HEK293 (cell line): ENCODE measurements around the gene ASNSD1.
A peak's percentile ranks its signal among the peaks of the same experiment; 100 is the strongest.

Experiments
- CTCF ChIA-PET: fragments of 350-600 bp; formaldehyde crosslinking; extraction: SDS; loops from one replicate; lab custom pipeline; 2021; ENCODE audit warnings: antibody characterized with exemption; lab: Yijun Ruan, JAX
- POLR2A ChIA-PET: fragments of 300-600 bp; formaldehyde crosslinking; extraction: SDS; loops from one replicate; lab custom pipeline; 2020; ENCODE audit warnings: antibody characterized with exemption, inconsistent platforms; lab: Yijun Ruan, JAX
- H3K27ac ChIP-seq: fragments of 200-500 bp; sonication (Bioruptor generic); 2 replicates; pipeline ENCODE4 v1.5.1; 2014; ENCODE audit warnings: low read depth, low read length, control low read depth, inconsistent platforms; ENCODE audit errors: extremely low read depth
- H3K36me3 ChIP-seq, 2 experiments: fragments of 200-500 bp in 1 of 2; sonication (Bioruptor generic) in 1 of 2; 1 replicate in 1 of 2; 2 replicates in 1 of 2; pipeline ENCODE4 v1.5.1; 2014 to 2017; ENCODE audit warnings: inconsistent platforms in 2 of 2, low read length in 2 of 2; ENCODE audit not compliant: control insufficient read depth in 2 of 2, insufficient read depth in 1 of 2
- H3K4me1 ChIP-seq: fragments of 200-500 bp; sonication (Bioruptor generic); 2 replicates; pipeline ENCODE4 v1.5.1; 2014; ENCODE audit warnings: mild to moderate bottlenecking, low read length, inconsistent platforms; ENCODE audit not compliant: control insufficient read depth, insufficient read depth
- H3K4me3 ChIP-seq: 2 replicates; pipeline ENCODE4 v1.5.1; 2011; ENCODE audit warnings: low read depth, mild to moderate bottlenecking, control low read depth, low read length, moderate library complexity
- H3K9me3 ChIP-seq: fragments of 200-500 bp; sonication (Bioruptor generic); 2 replicates; pipeline ENCODE4 v1.5.1; 2014; ENCODE audit warnings: low read depth, low read length, inconsistent platforms; ENCODE audit not compliant: control insufficient read depth, insufficient read depth
- HOXD13 ChIP-seq: sonication (generic); formaldehyde crosslinking; IDR thresholded peaks from 2 replicates; pipeline ENCODE4 v1.8.0; 2022; ENCODE audit warnings: missing genetic modification reagents, borderline replicate concordance
- KLF17 ChIP-seq: fragments of 450-650 bp; formaldehyde crosslinking; IDR thresholded peaks from 2 replicates; pipeline ENCODE4 v1.5.1; 2016; ENCODE audit warnings: missing biosample characterization, missing genetic modification characterization
- OSR2 ChIP-seq: fragments of 450-650 bp; formaldehyde crosslinking; IDR thresholded peaks from 2 replicates; pipeline ENCODE4 v1.5.1; 2016; ENCODE audit warnings: missing biosample characterization, missing genetic modification characterization
- SALL2 ChIP-seq: fragments of 450-650 bp; formaldehyde crosslinking; IDR thresholded peaks from 2 replicates; pipeline ENCODE4 v1.5.0; 2017; ENCODE audit warnings: missing biosample characterization, mild to moderate bottlenecking, missing genetic modification characterization, borderline replicate concordance
- ZNF146 ChIP-seq: fragments of 450-650 bp; formaldehyde crosslinking; IDR thresholded peaks from 2 replicates; pipeline ENCODE4 v1.5.1; 2016; ENCODE audit warnings: missing biosample characterization, missing genetic modification characterization
- ZNF24 ChIP-seq: fragments of 450-650 bp; formaldehyde crosslinking; IDR thresholded peaks from 2 replicates; pipeline ENCODE4 v1.5.1; 2016; ENCODE audit warnings: missing biosample characterization, missing genetic modification characterization
- ZNF513 ChIP-seq: fragments of 450-650 bp; IDR thresholded peaks from 2 replicates; pipeline ENCODE4 v1.5.1; 2018; ENCODE audit warnings: missing biosample characterization, missing genetic modification characterization
- ZNF548 ChIP-seq: fragments of 450-650 bp; formaldehyde crosslinking; IDR thresholded peaks from 2 replicates; pipeline ENCODE4 v1.5.1; 2016; ENCODE audit warnings: missing biosample characterization, missing genetic modification characterization
- ZNF596 ChIP-seq: fragments of 450-650 bp; IDR thresholded peaks from 2 replicates; pipeline ENCODE4 v1.5.0; 2018; ENCODE audit warnings: missing biosample characterization, mild to moderate bottlenecking, missing genetic modification characterization, moderate library complexity
- ZNF654 ChIP-seq: fragments of 450-650 bp; formaldehyde crosslinking; IDR thresholded peaks from 2 replicates; pipeline ENCODE4 v1.5.1; 2016; ENCODE audit warnings: low read depth, missing biosample characterization, missing genetic modification characterization
- ZNF670 ChIP-seq: fragments of 450-650 bp; formaldehyde crosslinking; IDR thresholded peaks from 2 replicates; pipeline ENCODE4 v1.5.1; 2016; ENCODE audit warnings: missing biosample characterization, missing genetic modification characterization, low read depth
- TF ChIP-seq, protein P1 (sequence below): fragments of 450-650 bp; formaldehyde crosslinking; IDR thresholded peaks from 2 replicates; pipeline ENCODE4 v1.5.1; 2016; ENCODE audit warnings: missing biosample characterization, missing genetic modification characterization
- TF ChIP-seq, protein P2 (sequence below): fragments of 450-650 bp; formaldehyde crosslinking; IDR thresholded peaks from 2 replicates; pipeline ENCODE4 v1.5.0; 2017; ENCODE audit warnings: missing biosample characterization, missing genetic modification characterization, borderline replicate concordance

ASNSD1 gene

GRCh38 chr2:189696223-189696622, 35.0 kb downstream of the ASNSD1 start (continued):
- TF ChIP-seq, protein P1, sequence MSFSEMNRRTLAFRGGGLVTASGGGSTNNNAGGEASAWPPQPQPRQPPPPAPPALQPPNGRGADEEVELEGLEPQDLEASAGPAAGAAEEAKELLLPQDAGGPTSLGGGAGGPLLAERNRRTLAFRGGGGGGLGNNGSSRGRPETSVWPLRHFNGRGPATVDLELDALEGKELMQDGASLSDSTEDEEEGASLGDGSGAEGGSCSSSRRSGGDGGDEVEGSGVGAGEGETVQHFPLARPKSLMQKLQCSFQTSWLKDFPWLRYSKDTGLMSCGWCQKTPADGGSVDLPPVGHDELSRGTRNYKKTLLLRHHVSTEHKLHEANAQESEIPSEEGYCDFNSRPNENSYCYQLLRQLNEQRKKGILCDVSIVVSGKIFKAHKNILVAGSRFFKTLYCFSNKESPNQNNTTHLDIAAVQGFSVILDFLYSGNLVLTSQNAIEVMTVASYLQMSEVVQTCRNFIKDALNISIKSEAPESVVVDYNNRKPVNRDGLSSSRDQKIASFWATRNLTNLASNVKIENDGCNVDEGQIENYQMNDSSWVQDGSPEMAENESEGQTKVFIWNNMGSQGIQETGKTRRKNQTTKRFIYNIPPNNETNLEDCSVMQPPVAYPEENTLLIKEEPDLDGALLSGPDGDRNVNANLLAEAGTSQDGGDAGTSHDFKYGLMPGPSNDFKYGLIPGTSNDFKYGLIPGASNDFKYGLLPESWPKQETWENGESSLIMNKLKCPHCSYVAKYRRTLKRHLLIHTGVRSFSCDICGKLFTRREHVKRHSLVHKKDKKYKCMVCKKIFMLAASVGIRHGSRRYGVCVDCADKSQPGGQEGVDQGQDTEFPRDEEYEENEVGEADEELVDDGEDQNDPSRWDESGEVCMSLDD: no peak
- TF ChIP-seq KLF17 (no peak), ZNF513 (tag by site-specific recombination) (no peak), ZNF670 (tag by site-specific recombination) (no peak), ZNF548 (tag by site-specific recombination) (no peak)
- TF ChIP-seq, protein P2, sequence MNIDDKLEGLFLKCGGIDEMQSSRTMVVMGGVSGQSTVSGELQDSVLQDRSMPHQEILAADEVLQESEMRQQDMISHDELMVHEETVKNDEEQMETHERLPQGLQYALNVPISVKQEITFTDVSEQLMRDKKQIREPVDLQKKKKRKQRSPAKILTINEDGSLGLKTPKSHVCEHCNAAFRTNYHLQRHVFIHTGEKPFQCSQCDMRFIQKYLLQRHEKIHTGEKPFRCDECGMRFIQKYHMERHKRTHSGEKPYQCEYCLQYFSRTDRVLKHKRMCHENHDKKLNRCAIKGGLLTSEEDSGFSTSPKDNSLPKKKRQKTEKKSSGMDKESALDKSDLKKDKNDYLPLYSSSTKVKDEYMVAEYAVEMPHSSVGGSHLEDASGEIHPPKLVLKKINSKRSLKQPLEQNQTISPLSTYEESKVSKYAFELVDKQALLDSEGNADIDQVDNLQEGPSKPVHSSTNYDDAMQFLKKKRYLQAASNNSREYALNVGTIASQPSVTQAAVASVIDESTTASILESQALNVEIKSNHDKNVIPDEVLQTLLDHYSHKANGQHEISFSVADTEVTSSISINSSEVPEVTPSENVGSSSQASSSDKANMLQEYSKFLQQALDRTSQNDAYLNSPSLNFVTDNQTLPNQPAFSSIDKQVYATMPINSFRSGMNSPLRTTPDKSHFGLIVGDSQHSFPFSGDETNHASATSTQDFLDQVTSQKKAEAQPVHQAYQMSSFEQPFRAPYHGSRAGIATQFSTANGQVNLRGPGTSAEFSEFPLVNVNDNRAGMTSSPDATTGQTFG (tag by site-specific recombination): no peak

GRCh38 chr2:189698020-189698887, 37.0 kb downstream of the ASNSD1 start:
- Histone ChIP-seq H3K4me3 (no peak overlapping the region), H3K9me3 (no peaks in the 10 kb centered on the region), H3K27ac (no peak overlapping the region), H3K4me1 (no peaks in the 10 kb centered on the region), H3K36me3 (no peaks in the 10 kb centered on the region; a peak in 1 of 3 replicates)
- TF ChIP-seq ZNF654 (peak; percentile 16; the same call in 1 of the 2 replicates), OSR2 (tag by site-specific recombination) (no peak)
- POLR2A ChIA-PET: no interaction called here
- CTCF ChIA-PET: interaction anchor here (0.6 to 1.6 kb wide), 13 partner anchors 11 to 462 kb away, joined by 3 to 12 read pairs (median 4); no protein-coding TSS in a partner anchor

GRCh38 chr2:189700681-189701080, 39.4 kb downstream of the ASNSD1 start:
- POLR2A ChIA-PET: no interaction called here
- H3K4me1 ChIP-seq: no peaks in the 10 kb centered on the region
- CTCF ChIA-PET: interaction anchor here (0.5 to 2.2 kb wide), 9 partner anchors 10 to 1712 kb away, joined by 3 to 9 read pairs (median 3); no protein-coding TSS in a partner anchor
- no peaks in the 10 kb centered on the region for H3K9me3 ChIP-seq
- no peaks in the 10 kb centered on the region; a peak in 1 of 3 replicates for H3K36me3 ChIP-seq
- TF ChIP-seq ZNF24 (tag by site-specific recombination): no peak
- TF ChIP-seq ZNF596 (tag by site-specific recombination): no peak
- TF ChIP-seq HOXD13 (CRISPR knock-in tag): no peak
- TF ChIP-seq SALL2 (tag by site-specific recombination): no peak
- TF ChIP-seq ZNF146 (tag by site-specific recombination): peak; percentile 81
- H3K4me3 ChIP-seq: no peak overlapping the region
- H3K27ac ChIP-seq: no peak overlapping the region
